HCT116 (cell line): Measurements from ENCODE around the gene CBX3.
"Not testable (repeated sequence)": the region's sequence is repeated elsewhere in the genome, so short reads cannot be mapped to it uniquely, and the experiment has no call there.

Source experiments
- EZH2 ChIP-seq: fragments of 200-600 bp; sonication (generic); IDR thresholded peaks from 2 replicates; pipeline ENCODE4 v1.6.1; 2017; ENCODE audit warnings: antibody characterized with exemption, mixed run types
- POLR2A ChIP-seq: IDR thresholded peaks from 2 replicates; pipeline ENCODE4 v1.7.0; 2011; ENCODE audit warnings: borderline replicate concordance; ENCODE audit not compliant: insufficient read depth, insufficient read length; ENCODE audit errors: extremely low read depth
- TF ChIP-seq, protein P1 (sequence below): IDR thresholded peaks from 2 replicates; pipeline ENCODE4 v1.6.1; 2012; ENCODE audit warnings: low read depth
- TF ChIP-seq, protein P2 (sequence below), 3 experiments: fragments of 200-600 bp in 1 of 3; sonication (generic) in 1 of 3; IDR thresholded peaks in 2 of 3; conservative IDR thresholded peaks in 1 of 3; 2 replicates each; pipeline ENCODE4 v1.5.1; 2012 to 2017; ENCODE audit warnings: low read depth in 2 of 3, low read length in 2 of 3, antibody characterized with exemption in 1 of 3, borderline replicate concordance in 1 of 3, control low read depth in 1 of 3, mild to moderate bottlenecking in 1 of 3, mixed read lengths in 1 of 3, mixed run types in 1 of 3, moderate library complexity in 1 of 3; ENCODE audit not compliant: insufficient read depth in 1 of 3

DNA sequence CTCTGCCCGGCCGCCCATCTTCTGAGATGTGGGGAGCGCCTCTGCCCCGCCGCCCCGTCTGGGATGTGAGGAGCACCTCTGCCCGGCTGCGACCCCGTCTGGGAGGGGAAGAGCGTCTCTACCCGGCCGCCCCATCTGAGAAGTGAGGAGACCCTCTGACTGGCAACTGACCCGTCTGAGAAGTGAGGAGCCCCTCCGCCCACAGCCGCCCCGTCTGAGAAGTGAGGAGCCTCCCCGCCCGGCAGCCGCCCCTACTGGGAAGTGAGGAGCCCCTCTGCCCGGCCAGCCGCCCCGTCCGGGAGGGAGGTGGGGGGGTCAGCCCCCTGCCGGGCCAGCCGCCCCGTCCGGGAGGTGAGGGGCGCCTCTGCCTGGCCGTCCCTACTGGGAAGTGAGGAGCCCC, 60.3 kb downstream of the CBX3 start:
- TF ChIP-seq POLR2A, EZH2: not testable (repeated sequence)
- TF ChIP-seq, protein P1, sequence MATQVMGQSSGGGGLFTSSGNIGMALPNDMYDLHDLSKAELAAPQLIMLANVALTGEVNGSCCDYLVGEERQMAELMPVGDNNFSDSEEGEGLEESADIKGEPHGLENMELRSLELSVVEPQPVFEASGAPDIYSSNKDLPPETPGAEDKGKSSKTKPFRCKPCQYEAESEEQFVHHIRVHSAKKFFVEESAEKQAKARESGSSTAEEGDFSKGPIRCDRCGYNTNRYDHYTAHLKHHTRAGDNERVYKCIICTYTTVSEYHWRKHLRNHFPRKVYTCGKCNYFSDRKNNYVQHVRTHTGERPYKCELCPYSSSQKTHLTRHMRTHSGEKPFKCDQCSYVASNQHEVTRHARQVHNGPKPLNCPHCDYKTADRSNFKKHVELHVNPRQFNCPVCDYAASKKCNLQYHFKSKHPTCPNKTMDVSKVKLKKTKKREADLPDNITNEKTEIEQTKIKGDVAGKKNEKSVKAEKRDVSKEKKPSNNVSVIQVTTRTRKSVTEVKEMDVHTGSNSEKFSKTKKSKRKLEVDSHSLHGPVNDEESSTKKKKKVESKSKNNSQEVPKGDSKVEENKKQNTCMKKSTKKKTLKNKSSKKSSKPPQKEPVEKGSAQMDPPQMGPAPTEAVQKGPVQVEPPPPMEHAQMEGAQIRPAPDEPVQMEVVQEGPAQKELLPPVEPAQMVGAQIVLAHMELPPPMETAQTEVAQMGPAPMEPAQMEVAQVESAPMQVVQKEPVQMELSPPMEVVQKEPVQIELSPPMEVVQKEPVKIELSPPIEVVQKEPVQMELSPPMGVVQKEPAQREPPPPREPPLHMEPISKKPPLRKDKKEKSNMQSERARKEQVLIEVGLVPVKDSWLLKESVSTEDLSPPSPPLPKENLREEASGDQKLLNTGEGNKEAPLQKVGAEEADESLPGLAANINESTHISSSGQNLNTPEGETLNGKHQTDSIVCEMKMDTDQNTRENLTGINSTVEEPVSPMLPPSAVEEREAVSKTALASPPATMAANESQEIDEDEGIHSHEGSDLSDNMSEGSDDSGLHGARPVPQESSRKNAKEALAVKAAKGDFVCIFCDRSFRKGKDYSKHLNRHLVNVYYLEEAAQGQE: not testable (repeated sequence)
- TF ChIP-seq, protein P2, sequence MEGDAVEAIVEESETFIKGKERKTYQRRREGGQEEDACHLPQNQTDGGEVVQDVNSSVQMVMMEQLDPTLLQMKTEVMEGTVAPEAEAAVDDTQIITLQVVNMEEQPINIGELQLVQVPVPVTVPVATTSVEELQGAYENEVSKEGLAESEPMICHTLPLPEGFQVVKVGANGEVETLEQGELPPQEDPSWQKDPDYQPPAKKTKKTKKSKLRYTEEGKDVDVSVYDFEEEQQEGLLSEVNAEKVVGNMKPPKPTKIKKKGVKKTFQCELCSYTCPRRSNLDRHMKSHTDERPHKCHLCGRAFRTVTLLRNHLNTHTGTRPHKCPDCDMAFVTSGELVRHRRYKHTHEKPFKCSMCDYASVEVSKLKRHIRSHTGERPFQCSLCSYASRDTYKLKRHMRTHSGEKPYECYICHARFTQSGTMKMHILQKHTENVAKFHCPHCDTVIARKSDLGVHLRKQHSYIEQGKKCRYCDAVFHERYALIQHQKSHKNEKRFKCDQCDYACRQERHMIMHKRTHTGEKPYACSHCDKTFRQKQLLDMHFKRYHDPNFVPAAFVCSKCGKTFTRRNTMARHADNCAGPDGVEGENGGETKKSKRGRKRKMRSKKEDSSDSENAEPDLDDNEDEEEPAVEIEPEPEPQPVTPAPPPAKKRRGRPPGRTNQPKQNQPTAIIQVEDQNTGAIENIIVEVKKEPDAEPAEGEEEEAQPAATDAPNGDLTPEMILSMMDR (IDR thresholded peaks at IDR 0.05 in 2 of 3, conservative IDR thresholded peaks at IDR 0.05 in 1 of 3; ENCODE audit: borderline replicate concordance in 1 of 3, insufficient read depth in 1 of 3, low read depth in 2 of 3, low read length in 2 of 3): not testable (repeated sequence)
